ENCODE results near the gene NYNRIN. TPM values are rescaled to one million over a fixed set of nuclear protein-coding genes. Genes with fewer than 3 reads are reported as not detected.

NYNRIN gene
- total RNA-seq, 2 donors from 2014 or later, result 13.0 to 26.7 TPM

DNA sequence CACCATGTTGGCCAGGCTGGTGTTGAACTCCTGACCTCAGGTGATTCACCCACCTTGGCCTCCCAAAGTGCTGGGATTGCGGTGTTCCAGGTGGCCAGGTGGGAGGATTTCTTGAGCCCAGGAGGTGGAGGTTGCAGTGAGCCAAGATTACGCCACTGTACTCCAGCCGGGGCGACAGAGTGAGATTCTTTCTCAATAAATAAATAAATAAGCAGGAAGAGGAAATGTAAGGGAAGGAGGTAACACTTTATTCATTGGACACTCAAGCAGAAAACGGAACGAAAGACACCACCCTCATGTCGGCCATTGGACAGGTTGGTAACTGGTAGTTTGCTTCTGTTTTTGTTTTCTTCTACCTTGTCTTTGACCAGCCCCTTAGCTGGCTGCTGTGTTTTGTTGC, 43.8 kb upstream of the NYNRIN start:
- TF ChIP-seq, protein P1, sequence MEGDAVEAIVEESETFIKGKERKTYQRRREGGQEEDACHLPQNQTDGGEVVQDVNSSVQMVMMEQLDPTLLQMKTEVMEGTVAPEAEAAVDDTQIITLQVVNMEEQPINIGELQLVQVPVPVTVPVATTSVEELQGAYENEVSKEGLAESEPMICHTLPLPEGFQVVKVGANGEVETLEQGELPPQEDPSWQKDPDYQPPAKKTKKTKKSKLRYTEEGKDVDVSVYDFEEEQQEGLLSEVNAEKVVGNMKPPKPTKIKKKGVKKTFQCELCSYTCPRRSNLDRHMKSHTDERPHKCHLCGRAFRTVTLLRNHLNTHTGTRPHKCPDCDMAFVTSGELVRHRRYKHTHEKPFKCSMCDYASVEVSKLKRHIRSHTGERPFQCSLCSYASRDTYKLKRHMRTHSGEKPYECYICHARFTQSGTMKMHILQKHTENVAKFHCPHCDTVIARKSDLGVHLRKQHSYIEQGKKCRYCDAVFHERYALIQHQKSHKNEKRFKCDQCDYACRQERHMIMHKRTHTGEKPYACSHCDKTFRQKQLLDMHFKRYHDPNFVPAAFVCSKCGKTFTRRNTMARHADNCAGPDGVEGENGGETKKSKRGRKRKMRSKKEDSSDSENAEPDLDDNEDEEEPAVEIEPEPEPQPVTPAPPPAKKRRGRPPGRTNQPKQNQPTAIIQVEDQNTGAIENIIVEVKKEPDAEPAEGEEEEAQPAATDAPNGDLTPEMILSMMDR (IDR thresholded peaks at IDR 0.05), result no peak
- no peaks in the 10 kb centered on the region for H3K9me3 ChIP-seq
- no peaks in the 10 kb centered on the region for H3K4me1 ChIP-seq
- no peak overlapping the region for H3K4me3 ChIP-seq
- no peaks in the 10 kb centered on the region for H3K36me3 ChIP-seq
- DNase-seq, result no peak
- no peak overlapping the region for H3K27ac ChIP-seq
- H3K27me3 ChIP-seq, result no peaks in the 10 kb centered on the region
- intact Hi-C loops (cut with DNase I), result no loop called here
- no peak overlapping the region for H3K9ac ChIP-seq (ENCODE audit: low read depth in 2 of 2, low read length in 2 of 2)

DNA sequence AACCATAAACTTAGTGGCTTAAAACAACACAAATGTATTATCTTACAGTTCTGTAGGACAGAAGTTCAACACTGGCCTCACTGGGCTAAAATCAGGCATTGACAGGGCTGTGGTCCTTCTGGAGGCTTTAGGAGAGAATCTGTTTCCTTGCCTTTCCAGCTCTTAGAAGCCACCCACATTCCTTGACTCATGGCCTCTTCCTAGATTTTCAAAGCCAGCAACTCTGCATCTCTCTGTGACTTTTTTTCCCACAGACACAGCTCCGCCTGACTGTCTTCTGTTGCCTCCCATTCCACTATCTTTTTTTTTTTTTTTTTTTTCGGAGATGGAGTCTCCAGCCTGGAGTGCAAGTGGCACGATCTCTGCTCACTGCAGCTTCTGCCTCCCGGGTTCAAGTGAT, 42.6 kb upstream of the NYNRIN start:
- TF ChIP-seq, protein P1 (IDR thresholded peaks at IDR 0.05), result no peak
- Histone ChIP-seq H3K4me3 (no peak overlapping the region), H3K27ac (no peak overlapping the region), H3K36me3 (no peaks in the 10 kb centered on the region), H3K4me1 (no peaks in the 10 kb centered on the region), H3K9ac (ENCODE audit: low read depth in 2 of 2, low read length in 2 of 2) (no peak overlapping the region), H3K9me3 (no peaks in the 10 kb centered on the region), H3K27me3 (no peaks in the 10 kb centered on the region)
- DNase-seq, result no peak
- intact Hi-C loops (cut with DNase I), result no loop called here

DNA sequence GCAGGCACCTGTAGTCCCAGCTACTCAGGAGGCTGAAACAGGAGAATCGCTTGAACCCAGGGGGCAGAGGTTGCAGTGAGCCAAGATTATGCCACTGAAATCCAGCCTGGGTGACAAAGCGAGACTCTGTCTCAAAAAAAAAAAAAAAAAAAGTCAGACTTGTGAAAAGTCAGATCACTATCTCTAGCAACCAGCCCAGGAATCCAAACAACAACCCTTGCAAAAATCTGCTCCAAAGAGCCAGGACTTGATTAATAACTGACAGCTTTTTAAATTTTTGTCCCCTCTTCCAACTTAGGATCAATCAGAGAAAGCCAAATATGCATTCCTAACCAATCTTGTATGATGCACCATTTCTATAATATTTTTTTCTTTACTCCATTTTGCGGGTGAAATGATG, 38.5 kb upstream of the NYNRIN start:
- no peak overlapping the region for H3K9ac ChIP-seq (ENCODE audit: low read depth in 2 of 2, low read length in 2 of 2)
- H3K27ac ChIP-seq, result no peak overlapping the region
- no peak overlapping the region for H3K4me3 ChIP-seq
- H3K36me3 ChIP-seq, result no peaks in the 10 kb centered on the region
- H3K4me1 ChIP-seq, result peaks cover under 1% of the 10 kb centered on the region
- intact Hi-C loops (cut with DNase I), result no loop called here
- no peak for DNase-seq
- no peaks in the 10 kb centered on the region for H3K27me3 ChIP-seq
- no peaks in the 10 kb centered on the region for H3K9me3 ChIP-seq
- TF ChIP-seq, protein P1 (IDR thresholded peaks at IDR 0.05), result no peak

DNA sequence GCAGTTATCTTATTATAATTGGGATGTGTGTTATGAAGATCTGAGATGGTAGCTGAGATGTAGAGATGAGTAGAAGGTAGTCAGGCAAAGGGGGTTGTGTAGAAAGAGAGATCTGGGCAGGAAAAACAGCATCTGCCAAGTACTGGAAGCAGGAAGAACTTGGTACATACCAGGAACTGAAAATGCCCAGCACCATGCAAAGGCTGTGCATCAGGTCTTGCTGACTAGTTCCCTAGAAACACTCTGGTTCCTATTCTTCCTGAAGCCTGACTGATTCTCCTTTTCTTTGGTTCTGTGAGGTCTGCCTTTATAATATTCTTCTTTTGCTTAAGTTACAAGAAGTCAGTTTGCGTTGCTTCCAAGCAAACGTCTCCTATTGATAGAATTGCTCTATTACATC, 37.5 kb upstream of the NYNRIN start:
- Histone ChIP-seq H3K27me3 (no peaks in the 10 kb centered on the region), H3K36me3 (no peaks in the 10 kb centered on the region), H3K27ac (no peak overlapping the region), H3K9me3 (no peaks in the 10 kb centered on the region), H3K4me3 (no peak overlapping the region), H3K4me1 (peaks cover 9% of the 10 kb centered on the region), H3K9ac (ENCODE audit: low read depth in 2 of 2, low read length in 2 of 2) (no peak overlapping the region)
- TF ChIP-seq, protein P1 (IDR thresholded peaks at IDR 0.05), result no peak
- intact Hi-C loops (cut with DNase I), result no loop called here
- DNase-seq, result no peak

DNA sequence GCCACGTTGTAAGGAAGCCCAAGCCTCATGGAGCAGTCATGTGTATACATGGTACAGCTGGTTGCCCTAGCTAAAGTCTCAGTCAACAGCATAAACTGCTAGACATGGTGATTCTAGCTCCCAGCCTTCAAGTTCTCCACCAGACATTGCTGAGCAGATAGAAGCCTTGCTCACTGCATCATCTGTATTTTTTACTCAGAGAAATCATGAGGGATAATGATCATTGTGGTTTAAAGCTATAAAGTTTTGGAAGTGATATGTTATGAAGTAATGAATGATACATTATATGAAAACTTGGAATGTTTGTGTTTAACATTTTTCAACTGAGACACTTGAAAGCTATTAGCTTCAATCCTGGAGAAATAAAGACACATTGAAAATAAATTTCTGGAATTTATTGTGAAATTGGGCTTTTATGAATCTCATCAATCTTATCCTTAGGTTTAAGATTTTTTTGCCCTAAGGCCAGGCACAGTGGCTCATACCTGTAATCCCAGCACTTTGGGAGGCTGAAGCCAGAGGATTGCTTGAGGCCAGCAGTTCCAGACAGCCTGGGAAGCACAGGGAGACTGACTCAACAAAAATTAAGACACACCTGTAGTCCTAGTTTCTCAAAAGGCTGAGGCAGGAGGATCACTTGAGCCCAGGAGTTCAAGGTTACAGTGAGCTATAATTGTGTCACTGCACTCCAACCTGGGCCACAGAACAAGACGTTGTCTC, 36.4 kb upstream of the NYNRIN start:
- TF ChIP-seq, protein P1 (IDR thresholded peaks at IDR 0.05), result no peak
- peaks cover 9% of the 10 kb centered on the region for H3K4me1 ChIP-seq
- no peak overlapping the region for H3K27ac ChIP-seq
- H3K9me3 ChIP-seq, result no peaks in the 10 kb centered on the region
- H3K36me3 ChIP-seq, result no peaks in the 10 kb centered on the region
- intact Hi-C loops (cut with DNase I), result no loop called here
- no peak for DNase-seq
- H3K27me3 ChIP-seq, result no peaks in the 10 kb centered on the region
- H3K4me3 ChIP-seq, result no peak overlapping the region
- no peak overlapping the region for H3K9ac ChIP-seq (ENCODE audit: low read depth in 2 of 2, low read length in 2 of 2)
